Fibroblast of pulmonary artery (primary cell): ENCODE data around the gene PRKACB.

Experiments used
- DNase-seq: peaks from one replicate; pipeline ENCODE4 v3.0.0-alpha.2; 2010; ENCODE audit warnings: low read depth
- H3K4me3 ChIP-seq: replicated peaks from 2 replicates; pipeline ENCODE4 v1.5.1; 2011; ENCODE audit warnings: low read depth, mild to moderate bottlenecking, control low read depth, low read length, moderate library complexity
- CTCF ChIP-seq: IDR thresholded peaks from 2 replicates; pipeline ENCODE4 v1.5.1; 2011; ENCODE audit warnings: mild to moderate bottlenecking, control low read depth, low read length, inconsistent platforms; ENCODE audit errors: missing control alignments

PRKACB gene

GRCh38 chr1:84181350-84182005, 37.4 kb downstream of the PRKACB start:
- no peak for TF ChIP-seq CTCF
- no peak for DNase-seq
- H3K4me3 ChIP-seq = no peak overlapping the region

GRCh38 chr1:84190455-84190854, 46.4 kb downstream of the PRKACB start:
- no peak for TF ChIP-seq CTCF
- no peak overlapping the region for H3K4me3 ChIP-seq
- no peak for DNase-seq

- no peak for TF ChIP-seq CTCF
- DNase-seq = no peak
- no peak overlapping the region for H3K4me3 ChIP-seq
Measured at GRCh38 chr1:84192681-84193080, 48.6 kb downstream of the PRKACB start.

GRCh38 chr1:84198832-84199231, 54.8 kb downstream of the PRKACB start:
- DNase-seq = no peak
- H3K4me3 ChIP-seq = no peak overlapping the region
- no peak for TF ChIP-seq CTCF

- no peak for DNase-seq
- no peak overlapping the region for H3K4me3 ChIP-seq
- TF ChIP-seq CTCF = no peak
Measured at GRCh38 chr1:84199257-84199656, 55.2 kb downstream of the PRKACB start.

- H3K4me3 ChIP-seq = no peak overlapping the region
- no peak for DNase-seq
- TF ChIP-seq CTCF = no peak
Measured at GRCh38 chr1:84202126-84202525, 58.1 kb downstream of the PRKACB start.

- TF ChIP-seq CTCF = no peak
Measured at GRCh38 chr1:84206375-84206774, 62.3 kb downstream of the PRKACB start.

More at GRCh38 chr1:84206375-84206774, 62.3 kb downstream of the PRKACB start:
- H3K4me3 ChIP-seq = no peak overlapping the region
- no peak for DNase-seq
